Fibroblast of skin of abdomen (primary cell): ENCODE results near the gene GFRA3.

Experiments used
- DNase-seq: peaks from one replicate; pipeline ENCODE4 v3.0.0-alpha.2; 2013

The GFRA3 gene

GRCh38 chr5:138246334-138246733 lies 28.1 kb downstream of the GFRA3 start:
- no peak for DNase-seq

- DNase-seq: no peak
Measured at GRCh38 chr5:138245717-138246116, 28.7 kb downstream of the GFRA3 start.

GRCh38 chr5:138243794-138244193 lies 30.6 kb downstream of the GFRA3 start:
- no peak for DNase-seq

- peak; percentile 13 for DNase-seq
Measured at GRCh38 chr5:138241688-138242571, 32.5 kb downstream of the GFRA3 start.

- DNase-seq: no peak
Measured at GRCh38 chr5:138240650-138241385, 33.6 kb downstream of the GFRA3 start.

GRCh38 chr5:138238034-138238433 lies 36.4 kb downstream of the GFRA3 start:
- DNase-seq: no peak

- DNase-seq: no peak
Measured at GRCh38 chr5:138234651-138235050, 39.8 kb downstream of the GFRA3 start.

- no peak for DNase-seq
Measured at GRCh38 chr5:138233280-138233679, 41.1 kb downstream of the GFRA3 start.

- DNase-seq: peak; percentile 60
Measured at GRCh38 chr5:138230981-138231589, 43.3 kb downstream of the GFRA3 start.

- peak; percentile 18 for DNase-seq
Measured at GRCh38 chr5:138230261-138230660, 44.2 kb downstream of the GFRA3 start.

- DNase-seq: no peak
Measured at GRCh38 chr5:138229387-138229786, 45.0 kb downstream of the GFRA3 start.

- no peak for DNase-seq
Measured at GRCh38 chr5:138226910-138227309, 47.5 kb downstream of the GFRA3 start.

GRCh38 chr5:138224712-138225111 lies 49.7 kb downstream of the GFRA3 start:
- DNase-seq: no peak

GRCh38 chr5:138223532-138223931 lies 50.9 kb downstream of the GFRA3 start:
- DNase-seq: no peak

- DNase-seq: no peak
Measured at GRCh38 chr5:138216799-138217198, 57.6 kb downstream of the GFRA3 start.

- DNase-seq: peak; percentile 99
Measured at GRCh38 chr5:138213161-138214029, 61.0 kb downstream of the GFRA3 start, which contains the start of gene CDC23. TSS of gene CDC23 (minus strand) at chr5:138213323. CDS start at chr5:138213312, 11 bp downstream.

GRCh38 chr5:138212828-138213160 lies 61.6 kb downstream of the GFRA3 start:
- DNase-seq: peak; percentile 2

GRCh38 chr5:138210985-138211384 lies 63.4 kb downstream of the GFRA3 start:
- no peak for DNase-seq
